ENCODE data around the gene SLC44A1. TPM values are rescaled to one million over a fixed set of nuclear protein-coding genes. Genes with fewer than 3 reads are reported as not detected.

The SLC44A1 gene
- total and polyA plus RNA-seq, 2 of the 13 experiments (the other 11 are each of a cell fraction or from before 2014, with no cell fraction given), result 21.4 to 40.8 TPM

DNA sequence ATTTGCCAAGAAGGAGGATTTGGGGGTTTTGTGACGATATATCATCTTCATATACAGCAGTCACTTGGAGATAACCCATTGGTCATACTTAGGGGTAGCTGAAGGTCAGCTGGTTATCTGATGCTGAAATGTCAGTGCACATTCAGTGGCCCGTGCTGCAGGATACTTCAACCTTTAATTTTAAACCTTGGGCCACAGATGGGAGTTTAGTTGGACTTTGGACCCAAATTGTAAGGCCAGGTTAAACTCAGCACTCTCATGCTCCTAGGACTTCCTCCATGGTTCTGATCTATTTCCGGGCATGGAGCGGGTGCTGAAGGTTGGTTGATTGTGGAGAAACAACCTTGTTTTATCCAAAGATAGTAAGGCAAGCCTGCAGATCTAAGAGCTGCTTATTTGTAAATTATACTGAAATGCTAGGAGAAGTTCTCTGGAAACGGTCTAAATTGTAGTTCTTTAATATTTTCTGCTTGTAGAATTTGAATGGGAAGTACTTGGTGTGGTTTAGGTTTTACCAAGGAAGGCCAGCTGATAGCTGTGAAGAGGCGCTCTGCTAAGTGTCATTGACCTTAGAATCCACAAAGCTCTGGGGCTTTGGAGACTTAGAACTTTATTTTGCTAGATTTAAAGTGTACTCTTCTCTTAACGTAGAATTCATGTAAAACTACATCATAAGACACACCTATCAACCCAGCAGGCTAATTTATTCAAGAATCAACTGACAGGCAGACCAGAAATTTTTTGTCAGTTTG lies 38.6 kb downstream of the SLC44A1 start (continued):
- TF ChIP-seq, protein P1, sequence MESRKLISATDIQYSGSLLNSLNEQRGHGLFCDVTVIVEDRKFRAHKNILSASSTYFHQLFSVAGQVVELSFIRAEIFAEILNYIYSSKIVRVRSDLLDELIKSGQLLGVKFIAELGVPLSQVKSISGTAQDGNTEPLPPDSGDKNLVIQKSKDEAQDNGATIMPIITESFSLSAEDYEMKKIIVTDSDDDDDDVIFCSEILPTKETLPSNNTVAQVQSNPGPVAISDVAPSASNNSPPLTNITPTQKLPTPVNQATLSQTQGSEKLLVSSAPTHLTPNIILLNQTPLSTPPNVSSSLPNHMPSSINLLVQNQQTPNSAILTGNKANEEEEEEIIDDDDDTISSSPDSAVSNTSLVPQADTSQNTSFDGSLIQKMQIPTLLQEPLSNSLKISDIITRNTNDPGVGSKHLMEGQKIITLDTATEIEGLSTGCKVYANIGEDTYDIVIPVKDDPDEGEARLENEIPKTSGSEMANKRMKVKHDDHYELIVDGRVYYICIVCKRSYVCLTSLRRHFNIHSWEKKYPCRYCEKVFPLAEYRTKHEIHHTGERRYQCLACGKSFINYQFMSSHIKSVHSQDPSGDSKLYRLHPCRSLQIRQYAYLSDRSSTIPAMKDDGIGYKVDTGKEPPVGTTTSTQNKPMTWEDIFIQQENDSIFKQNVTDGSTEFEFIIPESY (CRISPR knock-in tag; IDR thresholded peaks at IDR 0.05), result no peak
- TF ChIP-seq MYNN (CRISPR knock-in tag; IDR thresholded peaks at IDR 0.05; ENCODE audit: low read depth) (no peak), ZNF773 (CRISPR knock-in tag; IDR thresholded peaks at IDR 0.05; ENCODE audit: borderline replicate concordance) (no peak), KAT7 (CRISPR knock-in tag; IDR thresholded peaks at IDR 0.05; ENCODE audit: borderline replicate concordance) (no peak), HNF4A (CRISPR knock-in tag; IDR thresholded peaks at IDR 0.05) (peak; percentile 73), HDAC2 (CRISPR knock-in tag; IDR thresholded peaks at IDR 0.05) (no peak), ZNF629 (CRISPR knock-in tag; conservative IDR thresholded peaks at IDR 0.05) (no peak), ATRX (CRISPR knock-in tag; IDR thresholded peaks at IDR 0.05; ENCODE audit: borderline replicate concordance) (no peak), CREM (IDR thresholded peaks at IDR 0.05) (no peak), CREM (CRISPR knock-in tag; IDR thresholded peaks at IDR 0.05) (no peak), ZMYM4 (CRISPR knock-in tag; IDR thresholded peaks at IDR 0.05) (peak; percentile 54; the same call in 1 of the 2 replicates), NCOA5 (CRISPR knock-in tag; IDR thresholded peaks at IDR 0.05) (no peak), ZNF432 (CRISPR knock-in tag; IDR thresholded peaks at IDR 0.05; ENCODE audit: borderline replicate concordance) (no peak), RARA (CRISPR knock-in tag; IDR thresholded peaks at IDR 0.05) (no peak), TARDBP (CRISPR knock-in tag; IDR thresholded peaks at IDR 0.05) (no peak), POLR2AphosphoS2 (IDR thresholded peaks at IDR 0.05; ENCODE audit: low read depth, low read length) (no peak), AGO2 (optimal IDR thresholded peaks at IDR 0.05; ENCODE audit: low read depth, low read length) (no peak), FOSL2 (CRISPR knock-in tag; IDR thresholded peaks at IDR 0.05) (no peak), MATR3 (CRISPR knock-in tag; IDR thresholded peaks at IDR 0.05) (no peak), ZNF777 (CRISPR knock-in tag; IDR thresholded peaks at IDR 0.05) (no peak), HIVEP1 (CRISPR knock-in tag; IDR thresholded peaks at IDR 0.05) (no peak), FLYWCH1 (CRISPR knock-in tag; IDR thresholded peaks at IDR 0.05) (no peak), ZNF670 (CRISPR knock-in tag; IDR thresholded peaks at IDR 0.05; ENCODE audit: borderline replicate concordance) (no peak), PAF1 (CRISPR knock-in tag; IDR thresholded peaks at IDR 0.05) (no peak)
- TF ChIP-seq, protein P2, sequence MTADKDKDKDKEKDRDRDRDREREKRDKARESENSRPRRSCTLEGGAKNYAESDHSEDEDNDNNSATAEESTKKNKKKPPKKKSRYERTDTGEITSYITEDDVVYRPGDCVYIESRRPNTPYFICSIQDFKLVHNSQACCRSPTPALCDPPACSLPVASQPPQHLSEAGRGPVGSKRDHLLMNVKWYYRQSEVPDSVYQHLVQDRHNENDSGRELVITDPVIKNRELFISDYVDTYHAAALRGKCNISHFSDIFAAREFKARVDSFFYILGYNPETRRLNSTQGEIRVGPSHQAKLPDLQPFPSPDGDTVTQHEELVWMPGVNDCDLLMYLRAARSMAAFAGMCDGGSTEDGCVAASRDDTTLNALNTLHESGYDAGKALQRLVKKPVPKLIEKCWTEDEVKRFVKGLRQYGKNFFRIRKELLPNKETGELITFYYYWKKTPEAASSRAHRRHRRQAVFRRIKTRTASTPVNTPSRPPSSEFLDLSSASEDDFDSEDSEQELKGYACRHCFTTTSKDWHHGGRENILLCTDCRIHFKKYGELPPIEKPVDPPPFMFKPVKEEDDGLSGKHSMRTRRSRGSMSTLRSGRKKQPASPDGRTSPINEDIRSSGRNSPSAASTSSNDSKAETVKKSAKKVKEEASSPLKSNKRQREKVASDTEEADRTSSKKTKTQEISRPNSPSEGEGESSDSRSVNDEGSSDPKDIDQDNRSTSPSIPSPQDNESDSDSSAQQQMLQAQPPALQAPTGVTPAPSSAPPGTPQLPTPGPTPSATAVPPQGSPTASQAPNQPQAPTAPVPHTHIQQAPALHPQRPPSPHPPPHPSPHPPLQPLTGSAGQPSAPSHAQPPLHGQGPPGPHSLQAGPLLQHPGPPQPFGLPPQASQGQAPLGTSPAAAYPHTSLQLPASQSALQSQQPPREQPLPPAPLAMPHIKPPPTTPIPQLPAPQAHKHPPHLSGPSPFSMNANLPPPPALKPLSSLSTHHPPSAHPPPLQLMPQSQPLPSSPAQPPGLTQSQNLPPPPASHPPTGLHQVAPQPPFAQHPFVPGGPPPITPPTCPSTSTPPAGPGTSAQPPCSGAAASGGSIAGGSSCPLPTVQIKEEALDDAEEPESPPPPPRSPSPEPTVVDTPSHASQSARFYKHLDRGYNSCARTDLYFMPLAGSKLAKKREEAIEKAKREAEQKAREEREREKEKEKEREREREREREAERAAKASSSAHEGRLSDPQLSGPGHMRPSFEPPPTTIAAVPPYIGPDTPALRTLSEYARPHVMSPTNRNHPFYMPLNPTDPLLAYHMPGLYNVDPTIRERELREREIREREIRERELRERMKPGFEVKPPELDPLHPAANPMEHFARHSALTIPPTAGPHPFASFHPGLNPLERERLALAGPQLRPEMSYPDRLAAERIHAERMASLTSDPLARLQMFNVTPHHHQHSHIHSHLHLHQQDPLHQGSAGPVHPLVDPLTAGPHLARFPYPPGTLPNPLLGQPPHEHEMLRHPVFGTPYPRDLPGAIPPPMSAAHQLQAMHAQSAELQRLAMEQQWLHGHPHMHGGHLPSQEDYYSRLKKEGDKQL (CRISPR knock-in tag; IDR thresholded peaks at IDR 0.05; ENCODE audit: low read depth), result no peak
- TF ChIP-seq, protein P3, sequence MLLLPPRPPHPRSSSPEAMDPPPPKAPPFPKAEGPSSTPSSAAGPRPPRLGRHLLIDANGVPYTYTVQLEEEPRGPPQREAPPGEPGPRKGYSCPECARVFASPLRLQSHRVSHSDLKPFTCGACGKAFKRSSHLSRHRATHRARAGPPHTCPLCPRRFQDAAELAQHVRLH (CRISPR knock-in tag; IDR thresholded peaks at IDR 0.05; ENCODE audit: borderline replicate concordance, low read depth), result peak; percentile 32; the same call in 1 of the 2 replicates
